ENCODE data around the gene F10.
"Not testable (repeated sequence)": the region's sequence is repeated elsewhere in the genome, so short reads cannot be mapped to it uniquely, and the experiment has no call there.

The F10 gene

DNA sequence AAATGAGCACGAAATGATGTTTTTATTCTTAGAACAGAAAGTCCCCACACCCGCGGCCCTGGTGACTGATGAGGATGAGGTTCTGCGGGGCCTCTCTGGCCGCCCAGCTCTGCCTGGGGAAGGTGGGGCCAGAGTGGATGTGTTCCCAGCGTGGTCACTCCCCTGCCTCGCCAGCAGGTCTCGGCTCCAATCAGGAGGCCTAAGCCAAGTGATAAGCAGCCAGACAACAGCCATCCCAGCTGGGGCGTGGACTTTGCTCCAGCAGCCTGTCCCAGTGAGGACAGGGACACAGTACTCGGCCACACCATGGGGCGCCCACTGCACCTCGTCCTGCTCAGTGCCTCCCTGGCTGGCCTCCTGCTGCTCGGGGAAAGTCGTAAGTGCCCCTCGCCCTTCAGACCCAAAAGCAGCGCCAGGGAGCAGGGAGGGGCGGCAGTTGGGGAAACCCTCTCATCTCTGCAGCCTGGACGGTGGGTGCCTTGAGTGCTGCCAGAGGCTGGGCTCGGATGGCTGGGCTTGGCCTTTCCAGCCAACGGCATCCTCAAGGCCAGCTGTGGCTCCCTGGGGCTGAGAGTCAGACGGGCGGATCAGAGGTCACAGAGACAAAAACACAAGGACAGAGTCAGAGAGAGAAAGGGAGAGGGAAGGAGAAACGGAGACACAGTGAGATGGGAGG is at the start of gene F10:
TSS of gene F10 (plus strand) at position 250 of the 676 bp plus-strand sequence. CDS start at position 307, 57 bp downstream.
- Mint-ChIP-seq H3K4me3 (no peak within 1 kb of the TSS), H3K9me3 (no peaks in the 10 kb centered on the region), H3K27me3 (peaks cover 6% of the 10 kb centered on the region), H3K36me3 (ENCODE audit: low read depth) (no peaks in the 10 kb centered on the region), H3K4me1 (ENCODE audit: low read depth) (no peaks in the 10 kb centered on the region), H3K27ac (no peak within 1 kb of the TSS)

DNA sequence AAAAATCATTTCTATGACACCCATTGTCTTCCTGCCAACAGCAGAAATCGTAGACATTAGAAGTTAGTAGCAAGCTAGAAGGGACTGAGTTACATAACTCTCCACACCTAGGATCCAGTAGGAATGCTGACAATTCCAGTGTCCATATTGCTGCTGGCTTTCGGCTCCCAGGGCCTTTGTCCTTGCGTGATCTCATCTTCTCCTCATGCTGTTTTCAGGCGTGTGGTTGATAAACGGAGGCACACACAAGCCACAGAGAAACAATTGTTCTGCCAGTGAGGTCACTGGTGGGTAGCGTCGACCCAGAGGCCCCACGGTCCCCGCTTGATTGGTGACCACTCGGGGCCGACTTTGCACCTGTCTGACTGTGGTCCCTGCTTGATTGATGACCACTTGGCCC is 48.7 kb upstream of the F10 start:
- Mint-ChIP-seq H3K4me3 (no peak overlapping the region), H3K27ac (no peak overlapping the region), H3K4me1 (ENCODE audit: low read depth) (no peaks in the 10 kb centered on the region), H3K9me3 (no peaks in the 10 kb centered on the region), H3K36me3 (ENCODE audit: low read depth) (peaks cover 14% of the 10 kb centered on the region), H3K27me3 (no peaks in the 10 kb centered on the region)

DNA sequence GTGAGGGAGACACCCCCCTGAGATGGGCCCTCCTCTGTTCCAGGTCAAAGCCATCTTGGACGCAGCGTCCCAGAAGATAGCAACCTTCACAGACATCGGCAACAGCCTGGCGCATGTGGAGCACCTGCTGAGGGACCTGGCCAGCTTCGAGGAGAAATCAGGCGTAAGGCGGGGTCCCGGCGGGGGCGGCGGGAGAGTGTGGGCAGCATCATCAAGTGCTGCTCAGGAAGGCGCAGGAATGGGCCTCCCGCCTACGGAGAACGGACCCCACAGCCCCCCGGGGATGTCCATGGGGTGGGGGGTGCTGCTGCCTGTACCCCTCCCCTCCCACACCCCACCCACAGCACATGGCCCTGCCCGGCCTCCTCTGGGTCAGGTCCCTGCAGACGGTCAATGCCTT is 48.2 kb upstream of the F10 start:
- Mint-ChIP-seq H3K36me3 (ENCODE audit: low read depth) (peaks cover 14% of the 10 kb centered on the region), H3K27me3 (no peaks in the 10 kb centered on the region), H3K27ac (no peak overlapping the region), H3K4me1 (ENCODE audit: low read depth) (no peaks in the 10 kb centered on the region), H3K9me3 (no peaks in the 10 kb centered on the region), H3K4me3 (no peak overlapping the region)

DNA sequence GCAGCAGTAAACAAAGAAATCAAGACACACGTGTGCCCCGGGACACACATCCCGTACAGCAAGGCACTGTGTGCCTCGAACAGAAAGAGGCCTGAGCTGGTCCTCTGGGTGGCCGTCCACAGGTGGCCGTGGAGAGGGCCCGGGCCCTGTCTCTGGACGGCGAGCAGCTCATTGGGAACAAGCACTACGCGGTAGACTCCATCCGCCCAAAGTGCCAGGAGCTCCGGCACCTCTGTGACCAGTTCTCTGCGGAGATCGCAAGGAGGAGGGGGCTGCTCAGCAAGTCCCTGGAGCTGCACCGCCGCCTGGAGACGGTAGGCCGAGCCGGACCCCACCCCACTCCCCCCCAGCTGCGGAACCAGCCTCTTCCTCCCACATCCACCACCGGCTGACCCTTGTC is 47.7 kb upstream of the F10 start:
- peaks cover 14% of the 10 kb centered on the region for H3K36me3 Mint-ChIP-seq (ENCODE audit: low read depth)
- H3K9me3 Mint-ChIP-seq: no peaks in the 10 kb centered on the region
- H3K27me3 Mint-ChIP-seq: no peaks in the 10 kb centered on the region
- no peak overlapping the region for H3K27ac Mint-ChIP-seq
- H3K4me3 Mint-ChIP-seq: no peak overlapping the region
- H3K4me1 Mint-ChIP-seq (ENCODE audit: low read depth): no peaks in the 10 kb centered on the region

DNA sequence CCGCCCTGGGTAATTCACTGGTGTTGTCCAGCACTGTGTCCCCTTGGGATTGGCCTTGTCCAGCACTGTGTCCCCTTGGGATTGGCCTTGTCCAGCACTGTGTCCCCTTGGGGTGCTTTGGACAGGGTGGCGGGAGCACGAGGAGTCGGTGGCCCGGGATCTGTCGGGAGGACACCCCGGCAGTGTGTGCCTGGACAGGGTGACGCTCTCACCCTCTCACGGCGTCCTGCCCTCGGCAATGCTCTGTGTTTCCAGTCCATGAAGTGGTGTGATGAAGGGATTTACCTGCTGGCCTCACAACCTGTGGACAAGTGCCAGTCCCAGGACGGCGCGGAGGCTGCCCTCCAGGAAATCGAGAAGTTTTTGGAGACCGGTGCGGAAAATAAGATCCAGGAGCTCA is 46.9 kb upstream of the F10 start:
- Mint-ChIP-seq H3K27ac (no peak overlapping the region), H3K4me1 (ENCODE audit: low read depth) (no peaks in the 10 kb centered on the region), H3K27me3 (no peaks in the 10 kb centered on the region), H3K4me3 (no peak overlapping the region), H3K9me3 (no peaks in the 10 kb centered on the region), H3K36me3 (ENCODE audit: low read depth) (peaks cover 14% of the 10 kb centered on the region)

DNA sequence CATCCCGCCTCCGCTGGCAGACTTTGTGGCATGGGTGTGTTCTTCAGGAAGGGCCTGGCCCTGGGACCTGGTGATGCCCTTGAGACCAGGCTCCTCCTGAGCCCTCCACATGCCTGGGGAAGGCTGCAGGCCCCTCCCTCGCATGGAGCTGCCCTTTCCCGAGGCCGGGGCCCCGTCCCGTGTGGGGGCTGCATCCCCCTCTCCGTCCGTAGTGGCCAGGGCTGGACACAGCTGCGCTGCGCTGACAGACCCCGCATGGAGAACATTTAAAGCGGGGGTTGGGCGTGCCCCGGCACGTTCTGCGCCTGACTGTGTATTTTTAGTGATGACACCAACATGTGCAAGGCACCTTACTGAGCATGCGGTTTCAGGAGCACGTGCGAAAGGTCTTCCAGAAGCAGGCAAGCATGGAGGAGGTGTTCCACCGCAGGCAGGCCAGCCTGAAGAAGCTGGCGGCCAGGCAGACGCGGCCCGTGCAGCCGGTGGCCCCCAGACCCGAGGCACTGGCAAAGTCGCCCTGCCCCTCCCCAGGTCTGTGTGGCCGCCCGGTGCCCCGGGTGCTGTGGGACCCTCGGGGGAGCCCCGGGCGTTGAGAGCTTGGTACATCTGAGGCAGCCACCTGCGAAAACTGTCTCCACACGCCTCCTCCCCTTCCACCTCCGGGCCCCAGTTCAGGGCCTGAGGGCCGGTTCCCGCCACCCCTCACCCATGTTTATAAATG is 45.8 kb upstream of the F10 start:
- no peaks in the 10 kb centered on the region for H3K27me3 Mint-ChIP-seq
- H3K4me1 Mint-ChIP-seq (ENCODE audit: low read depth): no peaks in the 10 kb centered on the region
- no peak overlapping the region for H3K27ac Mint-ChIP-seq
- H3K36me3 Mint-ChIP-seq (ENCODE audit: low read depth): peaks cover 4% of the 10 kb centered on the region
- H3K4me3 Mint-ChIP-seq: no peak overlapping the region
- H3K9me3 Mint-ChIP-seq: no peaks in the 10 kb centered on the region

DNA sequence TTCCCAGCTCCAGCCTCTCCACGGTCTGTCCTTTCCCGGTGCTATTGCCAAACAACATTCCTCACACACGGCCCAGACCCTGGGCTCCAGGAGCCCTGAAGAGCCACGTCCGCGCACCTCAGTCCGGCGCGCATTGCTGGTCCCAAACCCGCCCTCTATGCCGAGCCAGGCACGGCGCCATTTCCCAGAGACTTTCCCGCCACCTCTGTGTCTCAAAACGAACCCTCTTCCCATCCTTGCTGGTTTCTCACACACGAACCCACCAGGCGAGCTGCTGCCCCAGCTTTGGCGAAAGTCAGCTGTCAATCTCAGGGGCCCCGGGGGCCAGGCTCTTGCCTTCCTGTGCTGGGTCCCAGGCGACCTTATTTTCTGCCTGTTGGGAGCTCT is 45.0 kb upstream of the F10 start:
- no peak overlapping the region for H3K4me3 Mint-ChIP-seq
- peaks cover 4% of the 10 kb centered on the region for H3K36me3 Mint-ChIP-seq (ENCODE audit: low read depth)
- H3K4me1 Mint-ChIP-seq (ENCODE audit: low read depth): no peaks in the 10 kb centered on the region
- H3K27ac Mint-ChIP-seq: no peak overlapping the region
- no peaks in the 10 kb centered on the region for H3K9me3 Mint-ChIP-seq
- H3K27me3 Mint-ChIP-seq: no peaks in the 10 kb centered on the region

DNA sequence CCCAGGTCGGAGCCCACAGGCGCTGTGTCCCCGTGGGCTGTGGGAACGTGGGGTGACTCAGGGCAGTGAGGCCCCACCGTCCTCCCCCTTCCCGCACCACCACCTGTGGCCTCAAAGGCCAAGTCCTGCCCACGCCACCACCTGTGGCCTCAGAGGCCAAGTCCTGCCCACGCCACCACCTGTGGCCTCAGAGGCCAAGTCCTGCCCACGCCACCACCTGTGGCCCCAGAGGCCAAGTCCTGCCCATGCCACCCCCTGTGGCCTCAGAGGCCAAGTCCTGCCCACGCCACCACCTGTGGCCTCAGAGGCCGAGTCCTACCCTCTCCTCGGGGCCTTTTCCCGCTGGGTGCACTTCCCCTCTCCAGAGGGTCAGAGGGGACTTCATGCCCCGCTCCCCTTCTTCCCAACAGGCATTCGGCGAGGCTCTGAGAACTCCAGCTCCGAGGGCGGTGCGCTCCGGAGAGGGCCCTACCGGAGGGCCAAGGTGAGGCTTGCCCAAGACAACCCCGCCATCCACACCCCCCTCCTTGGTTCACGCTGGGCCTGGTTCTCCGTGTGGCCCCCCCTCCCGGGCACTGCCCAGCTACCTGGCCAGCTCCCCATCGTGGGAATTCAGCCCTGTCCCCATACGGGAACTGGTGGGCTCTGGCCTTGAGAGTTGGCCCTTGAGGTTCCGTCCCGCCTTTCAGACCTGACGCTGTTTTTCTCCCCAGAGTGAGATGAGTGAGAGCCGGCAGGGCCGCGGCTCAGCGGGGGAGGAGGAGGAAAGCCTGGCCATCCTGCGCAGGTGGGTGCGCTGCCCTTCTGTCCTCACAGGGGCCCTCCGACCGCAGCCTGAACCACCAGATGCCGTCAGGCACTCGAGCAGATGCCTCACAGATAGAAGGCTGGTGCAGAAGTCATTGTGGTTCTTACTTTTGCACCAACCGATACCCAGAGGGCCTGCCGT is 44.4 kb upstream of the F10 start:
- no peak overlapping the region for H3K4me3 Mint-ChIP-seq
- H3K27me3 Mint-ChIP-seq: no peaks in the 10 kb centered on the region
- no peaks in the 10 kb centered on the region for H3K9me3 Mint-ChIP-seq
- no peaks in the 10 kb centered on the region for H3K4me1 Mint-ChIP-seq (ENCODE audit: low read depth)
- H3K27ac Mint-ChIP-seq: no peak overlapping the region
- no peaks in the 10 kb centered on the region for H3K36me3 Mint-ChIP-seq (ENCODE audit: low read depth)

DNA sequence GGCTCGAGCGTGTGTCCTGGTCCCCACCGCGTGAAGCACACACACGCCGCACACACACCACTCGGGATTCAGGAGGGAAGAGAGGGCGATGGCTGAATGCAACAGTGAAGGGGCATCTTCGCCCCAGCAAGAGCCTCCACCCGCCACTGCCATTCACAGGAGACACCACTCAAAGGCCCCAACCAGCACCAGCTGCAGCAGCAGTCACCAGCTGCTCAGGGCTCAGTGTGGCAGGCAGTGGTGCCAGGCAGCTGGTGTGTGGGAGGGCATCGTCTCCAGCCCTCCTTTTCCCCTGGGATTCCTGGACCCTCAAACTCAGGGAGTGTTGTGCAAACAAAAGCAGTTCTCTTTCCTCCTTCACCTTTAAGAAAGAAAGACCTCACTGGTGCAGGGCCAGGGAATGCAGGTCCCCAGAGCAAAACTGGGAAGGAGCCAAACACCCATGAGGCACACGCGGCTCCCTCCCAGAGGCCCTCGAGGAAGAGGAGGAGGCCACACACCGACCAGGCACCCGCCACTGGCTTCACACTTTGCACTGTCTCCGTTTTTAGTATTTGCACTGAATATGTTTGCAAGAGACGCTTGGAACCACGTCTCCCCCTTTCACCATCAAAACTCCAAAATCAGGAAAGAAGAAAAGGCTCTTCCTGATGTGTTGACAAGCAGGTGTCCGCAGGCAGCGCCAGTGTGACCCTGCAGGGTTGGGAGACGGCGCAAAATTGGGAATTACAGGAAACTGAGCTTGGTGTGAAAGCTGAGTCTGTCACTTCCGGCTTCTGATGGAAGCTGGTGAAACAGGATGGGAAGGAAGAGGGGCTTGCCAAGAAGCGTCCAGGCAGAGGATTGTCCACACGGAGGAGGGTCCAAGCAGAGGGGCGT is 43.5 kb upstream of the F10 start:
- H3K4me1 Mint-ChIP-seq (ENCODE audit: low read depth): no peaks in the 10 kb centered on the region
- no peaks in the 10 kb centered on the region for H3K9me3 Mint-ChIP-seq
- no peaks in the 10 kb centered on the region for H3K27me3 Mint-ChIP-seq
- H3K36me3 Mint-ChIP-seq (ENCODE audit: low read depth): no peaks in the 10 kb centered on the region
- H3K27ac Mint-ChIP-seq: no peak overlapping the region
- no peak overlapping the region for H3K4me3 Mint-ChIP-seq

DNA sequence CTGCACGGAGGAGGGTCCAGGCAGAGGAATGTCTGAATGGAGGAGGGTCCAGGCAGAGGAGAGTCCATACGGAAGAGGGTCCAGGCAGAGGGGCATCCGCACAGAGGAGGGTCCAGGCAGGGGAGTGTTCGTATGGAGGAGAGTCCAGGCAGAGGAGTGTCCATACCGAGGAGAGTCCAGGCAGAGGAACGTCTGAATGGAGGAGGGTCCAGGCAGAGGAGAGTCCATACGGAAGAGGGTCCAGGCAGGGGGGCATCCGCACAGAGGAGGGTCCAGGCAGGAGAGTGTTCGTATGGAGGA is 42.9 kb upstream of the F10 start:
- H3K4me3 Mint-ChIP-seq; H3K36me3 Mint-ChIP-seq (ENCODE audit: low read depth); H3K4me1 Mint-ChIP-seq (ENCODE audit: low read depth); H3K27ac Mint-ChIP-seq; H3K27me3 Mint-ChIP-seq; H3K9me3 Mint-ChIP-seq: not testable (repeated sequence)

DNA sequence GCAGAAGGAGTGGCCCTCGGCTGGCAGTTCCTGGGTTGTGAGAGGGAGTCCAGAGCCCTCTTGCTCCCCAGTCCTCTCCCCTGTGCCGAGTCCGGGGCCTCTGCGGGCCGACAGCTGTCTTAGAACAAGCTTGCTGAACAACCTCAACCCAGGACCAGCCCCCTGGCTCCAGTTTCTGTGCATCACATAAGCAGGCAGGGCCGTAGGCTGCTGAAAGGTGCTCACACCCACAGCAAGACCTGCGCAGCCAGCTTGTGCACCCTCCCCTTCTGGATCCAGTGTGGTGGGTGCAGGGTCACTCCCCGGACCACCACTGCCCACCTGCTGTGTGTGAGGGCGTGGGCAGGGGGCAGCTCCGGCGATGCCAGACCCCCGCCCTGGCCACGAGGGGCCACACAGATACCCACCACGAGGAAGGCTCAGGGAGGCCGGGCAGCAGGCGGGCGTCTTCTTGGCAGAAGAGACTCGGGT is 42.2 kb upstream of the F10 start:
- Mint-ChIP-seq H3K4me1 (ENCODE audit: low read depth) (no peaks in the 10 kb centered on the region), H3K27ac (no peak overlapping the region), H3K9me3 (no peaks in the 10 kb centered on the region), H3K4me3 (no peak overlapping the region), H3K36me3 (ENCODE audit: low read depth) (no peaks in the 10 kb centered on the region), H3K27me3 (no peaks in the 10 kb centered on the region)

DNA sequence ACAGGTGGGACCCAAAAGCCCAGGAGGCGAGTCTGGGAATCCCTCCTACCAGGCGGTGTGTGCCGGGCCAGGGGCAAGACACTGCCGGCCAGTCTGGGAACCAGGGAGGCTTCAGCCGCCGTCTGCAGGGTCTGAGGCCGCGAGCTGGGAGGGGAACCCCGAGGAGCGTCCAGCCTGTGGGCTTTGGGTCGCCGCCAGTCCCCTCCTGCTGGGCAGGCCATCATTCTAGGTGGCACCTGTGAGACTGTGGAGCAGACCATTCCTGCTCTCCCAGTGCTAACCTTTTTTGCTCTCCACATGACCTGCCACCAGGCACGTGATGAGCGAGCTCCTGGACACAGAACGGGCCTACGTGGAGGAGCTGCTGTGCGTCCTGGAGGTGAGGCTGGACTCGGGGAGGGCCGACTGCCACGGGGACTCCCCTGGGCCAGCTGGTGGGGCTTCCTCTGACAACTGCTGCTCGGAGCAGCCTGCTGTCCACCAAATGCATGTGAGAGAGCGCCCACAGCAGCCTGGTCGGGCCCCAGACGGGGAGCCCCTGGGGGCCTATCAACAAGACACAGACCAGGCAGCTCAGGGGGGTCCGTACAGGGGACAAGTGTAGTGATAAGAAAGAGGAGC is 41.6 kb upstream of the F10 start:
- Mint-ChIP-seq H3K4me3 (no peak overlapping the region), H3K36me3 (ENCODE audit: low read depth) (no peaks in the 10 kb centered on the region), H3K27ac (no peak overlapping the region)

DNA sequence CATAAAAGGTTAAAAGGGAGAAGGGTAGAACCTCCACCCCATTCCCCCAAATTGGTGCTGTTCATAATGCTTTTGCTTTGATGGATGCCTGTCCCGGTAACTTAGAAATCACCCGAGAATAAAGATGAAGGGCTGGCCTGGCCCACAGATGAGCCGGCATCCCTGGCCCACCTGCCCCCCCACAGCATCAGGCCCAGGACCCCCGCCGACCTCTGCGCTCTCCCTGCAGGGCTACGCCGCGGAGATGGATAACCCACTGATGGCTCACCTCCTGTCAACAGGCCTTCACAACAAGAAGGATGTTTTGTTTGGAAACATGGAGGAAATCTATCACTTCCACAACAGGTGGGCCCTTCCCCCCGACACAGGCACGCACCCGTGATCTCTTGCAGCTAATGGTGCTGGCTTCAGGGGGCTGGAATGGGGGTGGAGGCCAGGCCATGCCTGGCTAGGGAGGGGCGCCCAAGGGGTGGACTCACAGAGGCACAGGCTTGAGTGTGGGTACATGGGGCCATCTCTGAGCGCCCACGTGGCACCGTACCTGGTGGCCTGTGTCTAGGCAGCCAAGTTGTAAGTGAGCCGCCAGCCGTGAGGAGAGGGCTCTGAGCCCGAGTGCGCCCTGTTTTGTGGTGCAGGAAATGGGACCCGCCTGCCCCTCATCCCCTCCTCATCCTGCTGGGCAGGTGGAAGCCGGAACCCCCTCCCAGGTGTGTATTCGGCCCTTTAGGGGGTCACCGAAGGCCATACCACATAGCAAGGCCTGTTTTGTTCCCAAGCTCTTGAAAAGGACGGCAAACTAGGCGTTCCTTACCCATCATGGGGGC is 40.2 kb upstream of the F10 start:
- H3K27me3 Mint-ChIP-seq: no peaks in the 10 kb centered on the region
- H3K4me1 Mint-ChIP-seq (ENCODE audit: low read depth): no peaks in the 10 kb centered on the region
- H3K27ac Mint-ChIP-seq: no peak overlapping the region
- H3K36me3 Mint-ChIP-seq (ENCODE audit: low read depth): no peaks in the 10 kb centered on the region
- no peak overlapping the region for H3K4me3 Mint-ChIP-seq
- no peaks in the 10 kb centered on the region for H3K9me3 Mint-ChIP-seq

More for the DNA sequence above, 41.6 kb upstream of the F10 start:
- Mint-ChIP-seq H3K4me1 (ENCODE audit: low read depth) (no peaks in the 10 kb centered on the region), H3K9me3 (no peaks in the 10 kb centered on the region), H3K27me3 (no peaks in the 10 kb centered on the region)
